Left renal cortex interstitium (tissue), 4 donors: ENCODE data around the gene FNDC3B. TPM values are rescaled to one million over a fixed set of nuclear protein-coding genes. Genes with fewer than 3 reads are reported as not detected.

Experiments
- DNase-seq, 4 donors: peaks; one replicate each; pipeline ENCODE4 v3.0.0-alpha.2; 2013; ENCODE audit warnings: low read depth in 4 of 4, low spot score in 2 of 4, missing footprints in 1 of 4
- polyA plus RNA-seq, 4 donors: library from polyadenylated mRNA; unstranded; fragments of 120-200 nt; gene quantifications; one replicate each; pipeline ENCODE4 v1.2.1, GENCODE V29; 2013; ENCODE audit not compliant: insufficient read length in 4 of 4

FNDC3B gene
- polyA plus RNA-seq, 4 donors: 53.6 to 63.8 (median 59.8) TPM

GRCh38 chr3:172405914-172406313 lies 366.5 kb downstream of the FNDC3B start:
- DNase-seq: no peak

DNA sequence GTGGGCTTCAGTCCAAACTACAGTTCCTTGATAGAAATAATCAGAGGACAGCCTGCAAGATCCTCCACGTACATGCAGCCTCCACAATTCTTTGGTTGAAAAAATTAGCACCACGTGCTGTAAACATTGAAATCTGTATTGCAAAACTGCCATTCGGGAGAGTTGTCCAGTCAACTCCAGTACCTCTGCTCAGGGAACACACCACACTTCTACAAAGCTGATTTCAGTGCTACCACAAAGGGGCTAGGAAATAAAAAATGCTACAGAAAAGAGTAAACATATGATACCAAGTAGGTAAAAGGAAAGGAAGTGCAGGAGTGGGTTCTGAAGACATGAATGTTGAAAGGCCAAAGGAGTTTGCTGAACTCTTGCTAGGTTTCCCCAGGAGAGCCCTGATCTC lies 368.5 kb downstream of the FNDC3B start:
- DNase-seq: no peak

- DNase-seq: no peak
Measured at GRCh38 chr3:172410702-172411477, 371.5 kb downstream of the FNDC3B start.

GRCh38 chr3:172411478-172411947 lies 372.1 kb downstream of the FNDC3B start:
- no peak for DNase-seq

- DNase-seq: no peak
Measured at GRCh38 chr3:172415323-172415722, 375.9 kb downstream of the FNDC3B start.

- no peak for DNase-seq
Measured at GRCh38 chr3:172437713-172438112, 398.3 kb downstream of the FNDC3B start.

- DNase-seq: no peak
Measured at GRCh38 chr3:172438186-172438585, 398.8 kb downstream of the FNDC3B start.

DNA sequence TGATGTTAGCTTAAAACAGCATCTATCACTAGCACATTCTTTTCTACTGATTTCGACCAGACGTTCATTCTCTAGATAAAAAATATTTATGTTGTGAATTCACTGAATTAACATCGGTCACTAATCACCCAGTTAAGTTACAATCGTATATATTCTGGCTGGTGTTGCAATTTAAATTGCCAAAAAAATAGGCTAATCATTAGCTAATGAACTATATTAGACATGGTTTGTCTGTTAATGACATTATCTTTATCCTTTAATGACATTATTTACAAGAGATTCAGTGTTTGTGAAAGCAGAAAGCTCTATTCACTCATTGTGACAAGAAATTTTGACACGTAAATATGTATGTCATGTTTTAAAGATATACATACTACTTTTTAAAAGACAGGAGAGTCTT lies 402.2 kb downstream of the FNDC3B start:
- DNase-seq: no peak

GRCh38 chr3:172442606-172443005 lies 403.2 kb downstream of the FNDC3B start:
- DNase-seq: no peak

DNA sequence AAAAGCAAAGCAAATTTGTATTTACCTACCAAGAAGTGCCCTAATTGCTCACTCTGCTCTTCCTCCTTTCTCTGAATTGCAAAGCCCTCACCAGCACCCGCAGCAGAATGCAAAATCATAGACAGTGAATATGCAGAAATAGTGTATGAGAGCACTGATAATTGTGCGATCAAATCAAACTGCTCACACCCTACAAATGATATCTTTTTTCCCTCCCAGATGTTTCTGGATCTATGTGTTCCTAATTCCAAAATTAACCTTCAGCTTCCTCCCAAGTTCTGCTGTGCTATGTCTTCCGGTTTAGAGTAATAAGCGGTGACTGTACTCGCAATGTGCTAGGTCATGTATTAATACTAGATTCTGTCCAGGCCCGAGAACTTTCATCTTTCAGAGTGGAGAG lies 405.4 kb downstream of the FNDC3B start:
- no peak for DNase-seq

DNA sequence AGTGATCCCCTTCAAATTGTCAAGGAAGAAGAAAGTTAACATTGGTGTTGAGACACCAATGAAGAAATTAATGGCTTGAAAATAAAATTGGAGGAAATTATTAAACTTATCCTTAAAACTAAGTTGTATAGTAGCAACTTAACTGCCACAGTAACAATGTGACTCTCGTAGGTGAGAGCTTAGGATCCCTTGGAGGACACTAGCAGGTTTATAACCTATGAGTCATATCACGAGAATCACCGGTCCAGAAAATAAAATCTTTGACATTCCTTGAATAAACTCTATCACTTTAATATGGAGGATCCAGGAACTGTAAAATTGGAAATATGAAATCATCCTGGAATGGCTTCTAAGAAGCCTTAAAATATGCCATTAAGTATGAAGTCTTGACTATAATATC lies 406.8 kb downstream of the FNDC3B start:
- DNase-seq: no peak

DNA sequence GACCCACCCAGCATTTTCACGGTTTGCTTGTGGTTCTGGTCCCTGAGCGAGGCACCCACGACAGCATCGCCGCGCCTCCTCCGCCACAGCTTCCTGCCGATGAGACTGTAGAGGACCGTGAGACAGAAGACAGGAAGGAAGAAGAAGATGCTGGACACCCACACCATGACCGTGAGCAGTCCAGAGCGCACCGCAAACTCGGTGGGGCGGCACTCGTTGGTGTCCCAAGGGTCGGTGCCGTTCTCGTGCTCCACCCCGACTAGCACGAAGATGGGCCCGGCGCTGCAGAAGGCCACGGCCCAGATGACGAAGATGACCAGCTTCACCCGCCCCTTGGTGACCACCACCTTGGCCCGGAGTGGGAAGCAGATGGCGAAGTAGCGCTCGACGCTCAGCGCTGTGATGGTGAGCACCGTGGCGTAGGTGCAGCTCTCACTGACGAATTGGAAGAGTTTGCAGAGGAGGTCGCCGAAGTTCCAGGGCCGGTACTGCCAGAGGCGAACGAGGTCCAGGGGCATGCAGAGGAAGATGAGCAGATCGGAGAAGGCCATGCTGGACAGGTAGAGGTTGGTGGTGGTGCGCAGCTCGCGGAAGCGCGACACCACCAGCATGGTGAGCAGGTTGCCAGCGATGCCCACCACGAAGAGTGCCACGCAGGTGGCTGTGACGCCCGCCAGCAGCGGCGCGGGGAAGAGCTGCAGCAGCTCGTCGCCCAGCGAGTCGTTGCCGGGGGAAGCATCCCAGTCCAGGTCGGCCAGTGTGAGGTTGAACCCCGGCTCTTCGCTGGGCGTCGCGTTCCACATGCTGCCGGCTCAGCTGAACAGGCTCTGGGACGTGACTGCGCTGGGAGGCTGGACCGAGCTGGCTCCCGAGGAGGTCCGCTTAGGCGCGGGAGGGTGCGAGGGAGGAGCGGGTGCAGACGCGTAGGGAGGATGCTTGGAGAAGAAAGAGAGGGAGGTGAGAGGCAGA lies 408.5 kb downstream of the FNDC3B start, which contains the start of gene GHSR:
GHSR (minus strand) TSS at position 846 of the 969 bp plus-strand sequence; CDS start at position 803, 43 bp downstream.
- DNase-seq: no peak

DNA sequence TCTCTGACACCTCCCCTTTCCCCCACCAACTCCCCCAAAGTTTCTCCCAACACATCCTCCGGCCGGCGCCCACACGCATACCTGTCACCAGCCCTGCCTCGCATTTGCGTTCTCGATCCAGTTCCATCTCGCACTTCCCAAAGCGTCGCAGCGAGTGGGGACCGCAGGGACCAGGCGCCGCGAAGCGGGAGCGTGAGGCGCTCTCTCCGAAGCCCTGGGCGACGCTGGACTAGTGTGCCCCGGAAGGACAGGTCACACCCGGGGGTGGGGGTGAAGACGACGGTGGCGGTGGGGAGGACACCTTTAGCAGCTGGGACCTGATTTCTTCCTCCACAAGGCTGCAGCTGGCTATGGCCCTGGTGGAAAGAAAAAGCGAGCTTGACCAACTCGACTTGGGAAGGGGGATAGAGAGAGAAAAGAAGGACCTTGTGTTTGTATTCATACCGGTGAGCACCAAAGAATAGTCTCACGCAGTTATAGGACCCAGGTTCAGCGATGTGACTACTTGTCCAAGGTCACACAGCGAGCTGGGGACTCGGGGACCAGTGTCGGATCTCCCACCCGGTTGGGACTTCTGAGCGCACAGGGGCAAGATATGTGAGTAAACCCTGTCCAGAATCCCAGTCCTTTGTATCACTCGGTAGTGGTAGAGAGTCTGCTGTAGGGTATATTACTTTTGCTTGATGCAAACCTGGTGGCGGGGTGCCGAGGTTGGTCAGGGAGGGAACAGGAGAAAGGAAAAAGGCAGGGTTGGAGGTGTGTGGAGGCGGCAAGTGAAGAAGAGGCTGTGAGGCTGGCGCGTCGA lies 409.5 kb downstream of the FNDC3B start:
- no peak for DNase-seq

GRCh38 chr3:172449466-172450149 lies 410.2 kb downstream of the FNDC3B start:
- DNase-seq: peak in 3 of 4 donors; percentile 24 to 49 (median 37)

Other genes with a start within 250 kb of the FNDC3B start
- 10 to 100 TPM in 2 of 4 donors, 1 to 10 TPM in 2; 9.6 to 13.2 (median 11.2) TPM for gene PLD1, start 229.1 kb upstream of the FNDC3B start, polyA plus RNA-seq
- gene TMEM212, start 196.2 kb upstream of the FNDC3B start, polyA plus RNA-seq: under 1 TPM in 2 of 4 donors, not detected in 2; 0.16 to 0.35 TPM